Measurements from ENCODE around the gene PREPL. TPM values are rescaled to one million over a fixed set of nuclear protein-coding genes. Genes with fewer than 3 reads are reported as not detected.

Gene PREPL
- total and polyA plus RNA-seq, 2 of the 4 experiments (the other 2 are of a cell fraction) = 27.6 to 39.6 TPM

- no CpG with 5 or more reads among the region's 1 CpG for WGBS, 2 experiments (ENCODE audit: extremely low coverage in 2 of 2, insufficient read length in 1 of 2)
- Histone ChIP-seq H3K9me3 (ENCODE audit: control insufficient read depth, insufficient read depth, low read length) (peaks cover 21% of the 10 kb centered on the region), H4K8ac (ENCODE audit: low read depth in 2 of 2, low read length in 2 of 2) (no peak overlapping the region), H3K18ac (ENCODE audit: low read depth, low read length) (no peak overlapping the region), H4K20me1 (ENCODE audit: insufficient read depth, low read length) (no peaks in the 10 kb centered on the region; the same call in 1 of the 2 replicates), H3K9me1 (ENCODE audit: insufficient read depth, low read length) (no peaks in the 10 kb centered on the region), H2AK5ac (ENCODE audit: low read depth, low read length) (no peak overlapping the region), H2BK120ac (ENCODE audit: low read depth, low read length) (no peak overlapping the region), H3K14ac (replicated peaks; ENCODE audit: low read depth, low read length) (no peak overlapping the region), H2BK20ac (ENCODE audit: low read depth, low read length) (no peak overlapping the region), H2BK5ac (ENCODE audit: low read depth, low read length, poor library complexity, severe bottlenecking) (no peak overlapping the region), H3K27ac (ENCODE audit: insufficient read depth, low read length) (no peak overlapping the region), H4K5ac (ENCODE audit: low read depth, low read length) (no peak overlapping the region), H3K4me2 (ENCODE audit: low read depth, low read length) (no peak overlapping the region), H3K23ac (ENCODE audit: low read depth, low read length) (no peak overlapping the region), H3K4ac (ENCODE audit: low read depth, low read length) (no peak overlapping the region), H3K79me1 (ENCODE audit: low read depth in 1 of 2, low read length in 2 of 2) (no peaks in the 10 kb centered on the region), H4K91ac (ENCODE audit: insufficient read depth, low read depth, low read length) (no peak overlapping the region), H3K56ac (ENCODE audit: extremely low read depth, insufficient read depth, low read length) (no peak overlapping the region), H3K36me3 (ENCODE audit: control insufficient read depth, insufficient read depth, low read length) (peaks cover 9% of the 10 kb centered on the region), H3K9ac (ENCODE audit: low read depth, low read length) (no peak overlapping the region), H3K4me1 (ENCODE audit: control insufficient read depth, insufficient read depth, low read length) (no peaks in the 10 kb centered on the region), H3K27me3 (ENCODE audit: control insufficient read depth, insufficient read depth, low read length) (no peaks in the 10 kb centered on the region), H2AFZ (replicated peaks; ENCODE audit: low read length, poor library complexity) (no peak overlapping the region), H3K4me3 (ENCODE audit: insufficient read depth, low read depth, low read length) (no peak overlapping the region), H2AK9ac (replicated peaks; ENCODE audit: low read depth, low read length, poor library complexity) (no peak overlapping the region), H2BK15ac (ENCODE audit: low read depth, low read length) (no peak overlapping the region)
- ChIA-PET POLR2A (ENCODE audit: unreplicated experiment) (no interaction called here), CTCF (interaction anchor here (1.4 kb wide), 1 partner anchor 266 kb away, joined by 3 read pairs; no protein-coding TSS in a partner anchor)
- DNase-seq = no peak
- in situ Hi-C loops (cut with MboI; ENCODE audit: low sequenced_read_pairs) (no loop called here), dilution Hi-C loops (cut with HindIII; ENCODE audit: low sequenced_read_pairs, unreplicated experiment) (no loop called here), intact Hi-C loops (cut with micrococcal nuclease) (no loop called here)
- no peak for ATAC-seq (ENCODE audit: low read depth)
- TF ChIP-seq MAZ (IDR thresholded peaks at IDR 0.05; ENCODE audit: borderline replicate concordance, low read depth, low read length) (no peak), CEBPB (IDR thresholded peaks at IDR 0.05; ENCODE audit: low read depth, low read length) (no peak), MXI1 (IDR thresholded peaks at IDR 0.05; ENCODE audit: borderline replicate concordance, low read depth, low read length) (no peak), SMC3 (IDR thresholded peaks at IDR 0.05; ENCODE audit: low read depth, low read length) (no peak), CTCF (conservative IDR thresholded peaks at IDR 0.05; ENCODE audit: low read depth, low read length) (no peak)
- BruUV-seq (replicated peaks) = no TSS peak
Observed at GRCh38 chr2:44310287-44310686, 51.0 kb downstream of the PREPL start.

Measured in IMR-90 (cell line).